ENCODE data around the gene SLC35F6.

The SLC35F6 gene

GRCh38 chr2:26720322-26721114 lies 43.6 kb upstream of the SLC35F6 start:
- peak; percentile 67 for DNase-seq (ENCODE audit: low read depth)
- no peak overlapping the region for H3K4me3 ChIP-seq (ENCODE audit: low read length)

GRCh38 chr2:26721115-26722032 lies 42.7 kb upstream of the SLC35F6 start:
- H3K4me3 ChIP-seq (ENCODE audit: low read length): no peak overlapping the region
- DNase-seq (ENCODE audit: low read depth): no peak
- TF ChIP-seq CTCF (conservative IDR thresholded peaks at IDR 0.05; ENCODE audit: low read depth, low read length): no peak

More at GRCh38 chr2:26720322-26721114, 43.6 kb upstream of the SLC35F6 start:
- TF ChIP-seq CTCF (conservative IDR thresholded peaks at IDR 0.05; ENCODE audit: low read depth, low read length): no peak

GRCh38 chr2:26722328-26722727 lies 41.8 kb upstream of the SLC35F6 start:
- no peak for TF ChIP-seq CTCF (conservative IDR thresholded peaks at IDR 0.05; ENCODE audit: low read depth, low read length)
- DNase-seq (ENCODE audit: low read depth): no peak
- H3K4me3 ChIP-seq (ENCODE audit: low read length): no peak overlapping the region

- no peak for TF ChIP-seq CTCF (conservative IDR thresholded peaks at IDR 0.05; ENCODE audit: low read depth, low read length)
- no peak for DNase-seq (ENCODE audit: low read depth)
- no peak overlapping the region for H3K4me3 ChIP-seq (ENCODE audit: low read length)
Observed at GRCh38 chr2:26722911-26723310, 41.2 kb upstream of the SLC35F6 start.

- DNase-seq (ENCODE audit: low read depth): no peak
- no peak for TF ChIP-seq CTCF (conservative IDR thresholded peaks at IDR 0.05; ENCODE audit: low read depth, low read length)
- H3K4me3 ChIP-seq (ENCODE audit: low read length): no peak overlapping the region
Observed at GRCh38 chr2:26723475-26723874, 40.6 kb upstream of the SLC35F6 start.

- TF ChIP-seq CTCF (conservative IDR thresholded peaks at IDR 0.05; ENCODE audit: low read depth, low read length): no peak
- DNase-seq (ENCODE audit: low read depth): peak; percentile 76
- no peak overlapping the region for H3K4me3 ChIP-seq (ENCODE audit: low read length)
Observed at GRCh38 chr2:26723991-26724750, 39.9 kb upstream of the SLC35F6 start.

Measured in retinal pigment epithelial cell (primary cell).